Caco-2 (cell line): ENCODE results near the gene PRSS1. TPM values are rescaled to one million over a fixed set of nuclear protein-coding genes. Genes with fewer than 3 reads are reported as not detected.

Experiments used
- BruUV-seq: library from RNA; stranded (reverse); fragments of 400-500 nt; replicated peaks from 2 replicates; lab custom pipeline; 2021; lab: Mats Ljungman, UMichigan
- CTCF ChIA-PET: fragments of 300-600 bp; sonication (Branson Sonifier 250); formaldehyde crosslinking; loops from one replicate; lab custom pipeline; 2022; ENCODE audit warnings: antibody characterized with exemption; lab: Charles Lee
- POLR2A ChIA-PET: fragments of 300-600 bp; sonication (Branson Sonifier 250); formaldehyde crosslinking; loops from one replicate; lab custom pipeline; 2022; ENCODE audit warnings: antibody characterized with exemption; lab: Charles Lee
- DNase-seq, 2 experiments: peaks; one replicate each; pipeline versions ENCODE4 v3.0.0 to v3.0.0-alpha.2; 2020 to 2022
- H3K27me3 ChIP-seq: replicated peaks from 2 replicates; pipeline ENCODE4 v1.6.0; 2011; ENCODE audit warnings: low read length; ENCODE audit not compliant: control insufficient read depth, insufficient read depth
- H3K36me3 ChIP-seq: 2 replicates; pipeline ENCODE4 v1.5.1; 2011; ENCODE audit warnings: low read length; ENCODE audit not compliant: control insufficient read depth, insufficient read depth
- H3K4me1 ChIP-seq: fragments of 250-450 bp; sonication (Bioruptor Pico); 2 replicates; pipeline ENCODE4 v1.5.1; 2020; ENCODE audit warnings: mild to moderate bottlenecking
- H3K4me3 ChIP-seq: 2 replicates; pipeline ENCODE4 v1.5.1; 2011; ENCODE audit warnings: low read depth, mild to moderate bottlenecking, control low read depth, low read length
- H3K9me3 ChIP-seq: fragments of 250-450 bp; sonication (Bioruptor Pico); 2 replicates; pipeline ENCODE4 v1.5.1; 2020; ENCODE audit warnings: mild to moderate bottlenecking, moderate library complexity
- H3K27ac Mint-ChIP-seq: one replicate; pipeline ENCODE4 v1.8.0; 2022; ENCODE audit warnings: mixed read lengths; ENCODE audit not compliant: unreplicated experiment
- H3K27me3 Mint-ChIP-seq: one replicate; pipeline ENCODE4 v1.8.0; 2022; ENCODE audit warnings: mixed read lengths; ENCODE audit not compliant: insufficient read depth, unreplicated experiment
- H3K36me3 Mint-ChIP-seq: one replicate; pipeline ENCODE4 v1.8.0; 2022; ENCODE audit warnings: mild to moderate bottlenecking, mixed read lengths; ENCODE audit not compliant: insufficient read depth, unreplicated experiment
- H3K4me1 Mint-ChIP-seq: one replicate; pipeline ENCODE4 v1.8.0; 2022; ENCODE audit warnings: low read depth, mixed read lengths; ENCODE audit not compliant: unreplicated experiment
- H3K4me3 Mint-ChIP-seq: one replicate; pipeline ENCODE4 v1.8.0; 2022; ENCODE audit warnings: mild to moderate bottlenecking, moderate library complexity, mixed read lengths; ENCODE audit not compliant: unreplicated experiment
- H3K9me3 Mint-ChIP-seq: one replicate; pipeline ENCODE4 v1.8.0; 2022; ENCODE audit warnings: mixed read lengths; ENCODE audit not compliant: unreplicated experiment
- CTCF ChIP-seq, 2 experiments: fragments of 200-600 bp in 1 of 2; IDR thresholded peaks; 1 replicate in 1 of 2; 2 replicates in 1 of 2; pipeline versions ENCODE4 v1.5.1 to v1.8.0; 2011 to 2022; ENCODE audit warnings: antibody characterized with exemption in 1 of 2, control low read depth in 1 of 2, inconsistent platforms in 1 of 2, low read depth in 1 of 2, low read length in 1 of 2, mild to moderate bottlenecking in 1 of 2, moderate library complexity in 1 of 2; ENCODE audit not compliant: insufficient read depth in 1 of 2, severe bottlenecking in 1 of 2, unreplicated experiment in 1 of 2
- intact Hi-C: fragments of 100-400 bp; cut with micrococcal nuclease; formaldehyde crosslinking; loops from one replicate; pipeline ENCODE4 v1.10.0; 2022; ENCODE audit not compliant: unreplicated experiment
- total RNA-seq: library from RNA; stranded (reverse); gene quantifications from 2 replicates; pipeline ENCODE4 v1.2.3, GENCODE V29; 2022

PRSS1 gene
- total RNA-seq, 1 experiment from 2014 or later: 18.1 TPM

GRCh38 chr7:142784716-142785115 lies 35.4 kb downstream of the PRSS1 start:
- Histone ChIP-seq H3K4me3 (no peak overlapping the region), H3K9me3 (no peaks in the 10 kb centered on the region), H3K4me1 (no peaks in the 10 kb centered on the region), H3K36me3 (no peaks in the 10 kb centered on the region), H3K27me3 (no peaks in the 10 kb centered on the region)
- no peak for TF ChIP-seq CTCF (IDR thresholded peaks at IDR 0.05; ENCODE audit: insufficient read depth in 1 of 2, low read depth in 1 of 2, low read length in 1 of 2, severe bottlenecking in 1 of 2, unreplicated experiment in 1 of 2)
- Mint-ChIP-seq H3K27me3 (peaks cover 14% of the 10 kb centered on the region), H3K36me3 (no peaks in the 10 kb centered on the region), H3K4me3 (no peak overlapping the region), H3K9me3 (no peaks in the 10 kb centered on the region), H3K4me1 (peaks cover 16% of the 10 kb centered on the region), H3K27ac (no peak overlapping the region)
- ChIA-PET POLR2A (interaction anchor here (0.6 kb wide), 1 partner anchor 265 kb away, joined by 7 read pairs; no protein-coding TSS in a partner anchor), CTCF (interaction anchor here (0.6 to 3.0 kb wide), 2 partner anchors 24 to 152 kb away, joined by 4 to 124 read pairs; no protein-coding TSS in a partner anchor)
- no peak for DNase-seq
- no TSS peak for BruUV-seq
- intact Hi-C loops: loop anchor here (10.0 kb wide), 1 partner anchor 250 kb away; no protein-coding TSS in a partner anchor

- no peaks in the 10 kb centered on the region for H3K9me3 Mint-ChIP-seq
- H3K9me3 ChIP-seq: no peaks in the 10 kb centered on the region
- no peak for DNase-seq
- H3K4me3 ChIP-seq: no peak overlapping the region
- no peak overlapping the region for H3K27ac Mint-ChIP-seq
- intact Hi-C loops: loop anchor here (10.0 kb wide), 1 partner anchor 251 kb away; no protein-coding TSS in a partner anchor
- H3K27me3 ChIP-seq: no peaks in the 10 kb centered on the region
- ChIA-PET POLR2A (interaction anchor here (0.6 kb wide), 1 partner anchor 22 kb away, joined by 11 read pairs; no protein-coding TSS in a partner anchor), CTCF (interaction anchor here (0.6 to 1.8 kb wide), 4 partner anchors 27 to 72 kb away, joined by 3 to 5 read pairs (median 4); partner anchors contain the start of gene PRSS1)
- TF ChIP-seq CTCF (IDR thresholded peaks at IDR 0.05; ENCODE audit: insufficient read depth in 1 of 2, low read depth in 1 of 2, low read length in 1 of 2, severe bottlenecking in 1 of 2, unreplicated experiment in 1 of 2): no peak
- no peaks in the 10 kb centered on the region for H3K36me3 ChIP-seq
- no peaks in the 10 kb centered on the region for H3K4me1 ChIP-seq
- no TSS peak for BruUV-seq
- H3K4me3 Mint-ChIP-seq: no peak overlapping the region
- H3K4me1 Mint-ChIP-seq: peaks cover 6% of the 10 kb centered on the region
- no peaks in the 10 kb centered on the region for H3K36me3 Mint-ChIP-seq
- H3K27me3 Mint-ChIP-seq: peaks cover 6% of the 10 kb centered on the region
Measured at GRCh38 chr7:142785841-142786250, 36.6 kb downstream of the PRSS1 start.

GRCh38 chr7:142787034-142787768 lies 37.9 kb downstream of the PRSS1 start:
- no peaks in the 10 kb centered on the region for H3K9me3 Mint-ChIP-seq
- intact Hi-C loops: loop anchor here (10.0 kb wide), 1 partner anchor 252 kb away; no protein-coding TSS in a partner anchor
- peaks cover 6% of the 10 kb centered on the region for H3K4me1 Mint-ChIP-seq
- no peak overlapping the region for H3K27ac Mint-ChIP-seq
- DNase-seq: no peak
- H3K4me3 Mint-ChIP-seq: no peak overlapping the region
- no peak for TF ChIP-seq CTCF (IDR thresholded peaks at IDR 0.05; ENCODE audit: insufficient read depth in 1 of 2, low read depth in 1 of 2, low read length in 1 of 2, severe bottlenecking in 1 of 2, unreplicated experiment in 1 of 2)
- Histone ChIP-seq H3K27me3 (no peaks in the 10 kb centered on the region), H3K4me3 (no peak overlapping the region), H3K4me1 (no peaks in the 10 kb centered on the region), H3K9me3 (no peaks in the 10 kb centered on the region), H3K36me3 (no peaks in the 10 kb centered on the region)
- H3K36me3 Mint-ChIP-seq: no peaks in the 10 kb centered on the region
- POLR2A ChIA-PET: no interaction called here
- peaks cover 6% of the 10 kb centered on the region for H3K27me3 Mint-ChIP-seq
- no TSS peak for BruUV-seq
- CTCF ChIA-PET: interaction anchor here (1.8 kb wide), 1 partner anchor 26 kb away, joined by 5 read pairs; no protein-coding TSS in a partner anchor
